H9 (cell line): ENCODE data around the gene LCN2. TPM values are rescaled to one million over a fixed set of nuclear protein-coding genes. Genes with fewer than 3 reads are reported as not detected.

ENCODE experiments used
- DNase-seq: peaks from one replicate; pipeline ENCODE4 v3.0.0-alpha.2; 2017
- H2AFZ ChIP-seq: one replicate; pipeline ENCODE4 v1.6.1; 2013; ENCODE audit warnings: mild to moderate bottlenecking, low read length, control low read depth, moderate library complexity
- H2AK5ac ChIP-seq: 2 replicates; pipeline ENCODE4 v1.6.1; 2013; ENCODE audit warnings: low read length, control low read depth, mixed read lengths; ENCODE audit not compliant: insufficient read length
- H2BK120ac ChIP-seq: one replicate; pipeline ENCODE4 v1.6.1; 2013; ENCODE audit warnings: low read depth, mild to moderate bottlenecking, low read length, control low read depth, inconsistent platforms; ENCODE audit not compliant: poor library complexity, severe bottlenecking
- H2BK12ac ChIP-seq: 2 replicates; pipeline ENCODE4 v1.6.1; 2013; ENCODE audit warnings: low read length, control low read depth, mixed read lengths, low read depth; ENCODE audit not compliant: insufficient read length
- H2BK15ac ChIP-seq: 2 replicates; pipeline ENCODE4 v1.6.1; 2013; ENCODE audit warnings: low read depth, low read length, control low read depth
- H2BK20ac ChIP-seq: one replicate; pipeline ENCODE4 v1.6.1; 2013; ENCODE audit warnings: low read depth, mild to moderate bottlenecking, low read length, control low read depth, inconsistent platforms; ENCODE audit not compliant: poor library complexity, severe bottlenecking
- H2BK5ac ChIP-seq: 2 replicates; pipeline ENCODE4 v1.6.1; 2013; ENCODE audit warnings: low read length, control low read depth, mixed read lengths; ENCODE audit not compliant: insufficient read length
- H3K14ac ChIP-seq: 2 replicates; pipeline ENCODE4 v1.6.1; 2013; ENCODE audit warnings: low read length, control low read depth; ENCODE audit not compliant: insufficient read depth
- H3K18ac ChIP-seq: 2 replicates; pipeline ENCODE4 v1.6.1; 2013; ENCODE audit warnings: low read depth, mild to moderate bottlenecking, mixed read lengths, low read length, control low read depth; ENCODE audit not compliant: insufficient read length
- H3K23ac ChIP-seq: 2 replicates; pipeline ENCODE4 v1.6.1; 2013; ENCODE audit warnings: low read length, control low read depth, mixed read lengths, low read depth; ENCODE audit not compliant: insufficient read length
- H3K23me2 ChIP-seq: 2 replicates; pipeline ENCODE4 v1.6.1; 2013; ENCODE audit warnings: low read depth, mild to moderate bottlenecking, mixed read lengths, low read length, control low read depth; ENCODE audit not compliant: insufficient read length, poor library complexity, severe bottlenecking
- H3K27ac ChIP-seq: 2 replicates; pipeline ENCODE4 v1.5.1; 2013; ENCODE audit warnings: low read length, control low read depth, mixed read lengths, low read depth; ENCODE audit not compliant: insufficient read length
- H3K27me3 ChIP-seq: 2 replicates; pipeline ENCODE4 v1.6.1; 2013; ENCODE audit warnings: low read length, control low read depth, inconsistent platforms; ENCODE audit not compliant: insufficient read depth
- H3K4ac ChIP-seq: 2 replicates; pipeline ENCODE4 v1.6.1; 2013; ENCODE audit warnings: low read depth, mild to moderate bottlenecking, control low read depth, inconsistent platforms, low read length, moderate library complexity
- H3K4me1 ChIP-seq: 2 replicates; pipeline ENCODE4 v1.6.1; 2013; ENCODE audit warnings: low read length, control low read depth, inconsistent platforms; ENCODE audit not compliant: insufficient read depth
- H3K4me2 ChIP-seq: 2 replicates; pipeline ENCODE4 v1.6.1; 2013; ENCODE audit warnings: low read length, control low read depth, mixed read lengths; ENCODE audit not compliant: insufficient read length, insufficient read depth
- H3K56ac ChIP-seq: 2 replicates; pipeline ENCODE4 v1.6.1; 2013; ENCODE audit warnings: low read depth, mild to moderate bottlenecking, mixed read lengths, low read length, control low read depth; ENCODE audit not compliant: insufficient read length
- H3K79me1 ChIP-seq: 2 replicates; pipeline ENCODE4 v1.6.1; 2013; ENCODE audit warnings: low read depth, mild to moderate bottlenecking, moderate library complexity, low read length, control low read depth, inconsistent platforms; ENCODE audit not compliant: insufficient read depth, poor library complexity, severe bottlenecking
- H3K79me2 ChIP-seq: 2 replicates; pipeline ENCODE4 v1.6.1; 2013; ENCODE audit warnings: low read length, control low read depth, inconsistent platforms; ENCODE audit not compliant: insufficient read depth
- H3K9ac ChIP-seq: 2 replicates; pipeline ENCODE4 v1.6.1; 2013; ENCODE audit warnings: low read length, control low read depth, mixed read lengths; ENCODE audit not compliant: insufficient read length; ENCODE audit errors: extremely low read depth
- H3K9me3 ChIP-seq: one replicate; pipeline ENCODE4 v1.6.1; 2013; ENCODE audit warnings: low read depth, low read length, inconsistent platforms; ENCODE audit not compliant: control insufficient read depth
- H3T11ph ChIP-seq: one replicate; pipeline ENCODE4 v1.6.1; 2013; ENCODE audit warnings: mild to moderate bottlenecking, low read length, control low read depth, inconsistent platforms
- H4K20me1 ChIP-seq: one replicate; pipeline ENCODE4 v1.6.1; 2013; ENCODE audit not compliant: control insufficient read depth, insufficient read length, insufficient read depth
- H4K5ac ChIP-seq: 2 replicates; pipeline ENCODE4 v1.6.1; 2013; ENCODE audit warnings: low read depth, mild to moderate bottlenecking, mixed read lengths, low read length, control low read depth; ENCODE audit not compliant: insufficient read length
- H4K8ac ChIP-seq: replicated peaks from 2 replicates; pipeline ENCODE4 v1.6.1; 2013; ENCODE audit warnings: low read length, control low read depth, mixed read lengths, low read depth; ENCODE audit not compliant: insufficient read length
- H4K91ac ChIP-seq: 2 replicates; pipeline ENCODE4 v1.6.1; 2013; ENCODE audit warnings: low read depth, mild to moderate bottlenecking, moderate library complexity, mixed read lengths, low read length, control low read depth; ENCODE audit not compliant: insufficient read length
- H3K27ac Mint-ChIP-seq, 3 experiments: 2 replicates in 2 of 3; 3 replicates in 1 of 3; pipeline ENCODE4 v1.8.0; 2020 to 2021; ENCODE audit warnings: mixed read lengths in 3 of 3, mild to moderate bottlenecking in 1 of 3, moderate library complexity in 1 of 3
- H3K27me3 Mint-ChIP-seq: 2 replicates; pipeline ENCODE4 v1.8.0; 2021; ENCODE audit warnings: low read depth, mild to moderate bottlenecking, moderate library complexity, mixed read lengths
- H3K36me3 Mint-ChIP-seq, 3 experiments: 2 replicates in 2 of 3; 3 replicates in 1 of 3; pipeline ENCODE4 v1.8.0; 2020 to 2021; ENCODE audit warnings: low read depth in 3 of 3, mixed read lengths in 3 of 3; ENCODE audit not compliant: insufficient read depth in 1 of 3
- H3K4me1 Mint-ChIP-seq, 2 experiments: 2 replicates each; pipeline ENCODE4 v1.8.0; 2020; ENCODE audit warnings: mixed read lengths in 2 of 2
- H3K4me3 Mint-ChIP-seq, 2 experiments: 2 replicates in 1 of 2; 3 replicates in 1 of 2; pipeline ENCODE4 v1.8.0; 2020 to 2021; ENCODE audit warnings: mild to moderate bottlenecking in 2 of 2, mixed read lengths in 2 of 2, moderate library complexity in 1 of 2
- H3K9me3 Mint-ChIP-seq, 2 experiments: 2 replicates in 1 of 2; 3 replicates in 1 of 2; pipeline ENCODE4 v1.8.0; 2020; ENCODE audit warnings: mild to moderate bottlenecking in 2 of 2, mixed read lengths in 2 of 2, moderate library complexity in 1 of 2
- CTCF ChIP-seq: fragments of 200-600 bp; sonication (generic); conservative IDR thresholded peaks from 3 replicates; pipeline ENCODE4 v1.8.0; 2021; ENCODE audit warnings: antibody characterized with exemption, mild to moderate bottlenecking
- WGBS: extraction: QIAGEN DNeasy Blood & Tissue Kit; methylation state at CpG from one replicate; pipeline ENCODE4 v1.1.7; 2013; ENCODE audit warnings: missing lambda C conversion rate, low lambda C conversion rate, mixed read lengths; ENCODE audit not compliant: insufficient read length; ENCODE audit errors: extremely low coverage; 5-methylcytosine and 5-hydroxymethylcytosine counted together
- total RNA-seq: library from RNA; stranded (reverse); gene quantifications from 2 replicates; pipeline ENCODE4 v1.2.1, GENCODE V29; 2021

Gene LCN2
- total RNA-seq, 1 experiment from 2014 or later, result not detected

- no peaks in the 10 kb centered on the region for H3K27me3 ChIP-seq
- H3K23me2 ChIP-seq, result no peaks in the 10 kb centered on the region
- no peaks in the 10 kb centered on the region for H4K20me1 ChIP-seq
- no peak overlapping the region for H3K4ac ChIP-seq
- no CpG with 5 or more reads among the region's 11 CpGs for WGBS
- no peak overlapping the region for H2AFZ ChIP-seq
- H2BK5ac ChIP-seq, result no peak overlapping the region
- DNase-seq, result no peak
- no peak overlapping the region for H3K4me3 Mint-ChIP-seq
- H3K9me3 Mint-ChIP-seq, result peaks cover 2 to 7% of the 10 kb centered on the region in 2 experiments; a peak in 1 of 5 replicates
- no peaks in the 10 kb centered on the region for H3K9me3 ChIP-seq
- no peaks in the 10 kb centered on the region for H3K79me1 ChIP-seq
- no peak overlapping the region for H4K91ac ChIP-seq
- no peaks in the 10 kb centered on the region for H3K79me2 ChIP-seq
- H3T11ph ChIP-seq, result no peak overlapping the region
- no peak overlapping the region for H4K8ac ChIP-seq
- peaks cover 53 to 82% (median 75%) of the 10 kb centered on the region in 3 experiments for H3K36me3 Mint-ChIP-seq
- H3K4me1 Mint-ChIP-seq, result peaks cover 0 to 2% of the 10 kb centered on the region in 2 experiments; a peak in 1 of 4 replicates
- no peak overlapping the region for H3K9ac ChIP-seq
- no peak overlapping the region for H2AK5ac ChIP-seq
- no peak overlapping the region for H3K18ac ChIP-seq
- H3K23ac ChIP-seq, result no peak overlapping the region
- TF ChIP-seq CTCF, result no peak
- no peak overlapping the region for H3K27ac Mint-ChIP-seq
- no peak overlapping the region for H2BK120ac ChIP-seq
- H2BK20ac ChIP-seq, result no peak overlapping the region
- no peak overlapping the region for H2BK12ac ChIP-seq
- no peak overlapping the region for H4K5ac ChIP-seq
- H3K4me2 ChIP-seq, result no peak overlapping the region
- H2BK15ac ChIP-seq, result no peak overlapping the region
- no peak overlapping the region for H3K27ac ChIP-seq
- H3K27me3 Mint-ChIP-seq, result no peaks in the 10 kb centered on the region
- no peak overlapping the region for H3K14ac ChIP-seq
- no peaks in the 10 kb centered on the region for H3K4me1 ChIP-seq
- H3K56ac ChIP-seq, result no peak overlapping the region
Observed at GRCh38 chr9:128178806-128179431, 29.7 kb downstream of the LCN2 start.
